Heart left ventricle (tissue), 13 donors: ENCODE results near the gene SYNDIG1.

Source experiments
- POLR2A ChIP-seq, 2 donors: fragments of 450-650 bp; IDR thresholded peaks; one replicate each; pipeline ENCODE4 v1.6.1; 2017; ENCODE audit warnings: antibody characterized with exemption in 2 of 2, mild to moderate bottlenecking in 2 of 2, moderate library complexity in 2 of 2
- TF ChIP-seq, protein P1 (sequence below), 12 donors: fragments of 200-600 bp; sonication (generic) in 4 of 12; IDR thresholded peaks; one replicate each; pipeline versions ENCODE4 v1.5.0 to v1.8.0; 2018 to 2022; ENCODE audit warnings: antibody characterized with exemption in 12 of 12, mild to moderate bottlenecking in 5 of 12
- donor health status: ischemic (EF 13 %, LVEDD 7.1; RV severe dilation, severe dysfunction).
- donor health status: DM: no; HTN: yes; CAD: no.
- donor health status: DM: no; HTN: no; CAD: no.
- donor health status: ischemic (EF 25% LVEDD 6.9; RV normal size, moderate dysfunction).
- donor health status: ischemic (EF 25% LVEDD 5.7; RV mildly dilated, moderate dysfunction).
- donor health status: ischemic (EF 35%, LVEDD 5.7; RV mildly dilated, moderate dysfunction).
- donor health status: nonischemic (EF 11% LVEDD 7.7; RV severe dilation, severe dysfunction).
- donor health status: DM: yes; HTN: yes; CAD: no.
- donor health status: PGD.
- donor health status: ischemic (EF 29% LVEDD 5.4; RV normal size, mild dysfunction).
- donor health status: nonischemic (EF 23%, LVEDD 6.1; RV moderate dilation, normal function).

DNA sequence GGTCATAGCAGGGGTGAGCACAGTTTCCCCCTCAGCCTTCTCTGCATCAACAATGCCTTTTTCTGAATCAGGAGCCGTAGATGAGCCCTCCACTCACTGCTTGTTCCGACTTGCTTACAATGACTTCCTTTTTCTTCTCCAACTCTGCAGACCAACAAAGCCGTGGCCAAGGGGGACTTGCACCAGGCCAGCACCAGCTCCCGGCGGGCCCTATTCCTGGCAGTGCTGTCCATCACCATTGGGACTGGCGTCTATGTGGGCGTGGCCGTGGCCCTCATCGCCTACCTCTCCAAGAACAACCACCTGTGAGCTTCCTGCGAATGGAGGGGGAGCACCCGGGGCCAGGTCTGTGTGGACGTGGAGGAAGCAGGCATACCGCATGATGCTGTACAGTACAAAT is 195.8 kb downstream of the SYNDIG1 start:
- TF ChIP-seq, protein P1, sequence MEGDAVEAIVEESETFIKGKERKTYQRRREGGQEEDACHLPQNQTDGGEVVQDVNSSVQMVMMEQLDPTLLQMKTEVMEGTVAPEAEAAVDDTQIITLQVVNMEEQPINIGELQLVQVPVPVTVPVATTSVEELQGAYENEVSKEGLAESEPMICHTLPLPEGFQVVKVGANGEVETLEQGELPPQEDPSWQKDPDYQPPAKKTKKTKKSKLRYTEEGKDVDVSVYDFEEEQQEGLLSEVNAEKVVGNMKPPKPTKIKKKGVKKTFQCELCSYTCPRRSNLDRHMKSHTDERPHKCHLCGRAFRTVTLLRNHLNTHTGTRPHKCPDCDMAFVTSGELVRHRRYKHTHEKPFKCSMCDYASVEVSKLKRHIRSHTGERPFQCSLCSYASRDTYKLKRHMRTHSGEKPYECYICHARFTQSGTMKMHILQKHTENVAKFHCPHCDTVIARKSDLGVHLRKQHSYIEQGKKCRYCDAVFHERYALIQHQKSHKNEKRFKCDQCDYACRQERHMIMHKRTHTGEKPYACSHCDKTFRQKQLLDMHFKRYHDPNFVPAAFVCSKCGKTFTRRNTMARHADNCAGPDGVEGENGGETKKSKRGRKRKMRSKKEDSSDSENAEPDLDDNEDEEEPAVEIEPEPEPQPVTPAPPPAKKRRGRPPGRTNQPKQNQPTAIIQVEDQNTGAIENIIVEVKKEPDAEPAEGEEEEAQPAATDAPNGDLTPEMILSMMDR (IDR thresholded peaks at IDR 0.05), result no peak
- no peak for TF ChIP-seq POLR2A (IDR thresholded peaks at IDR 0.05)
